Neuronal stem cell (in vitro differentiated cells): ENCODE measurements around the gene NDUFS8.

ENCODE experiments used
- DNase-seq: peaks from one replicate; pipeline ENCODE4 v3.0.0-alpha.2; 2013; ENCODE audit warnings: low spot score
- H2AFZ ChIP-seq: one replicate; pipeline ENCODE4 v1.6.1; 2013; ENCODE audit warnings: mild to moderate bottlenecking, low read length, inconsistent platforms
- H2AK5ac ChIP-seq: 2 replicates; pipeline ENCODE4 v1.6.1; 2013; ENCODE audit warnings: low read depth, mild to moderate bottlenecking, inconsistent platforms, low read length, moderate library complexity, mixed read lengths
- H2BK120ac ChIP-seq: 2 replicates; pipeline ENCODE4 v1.6.1; 2013; ENCODE audit warnings: low read depth, mild to moderate bottlenecking, inconsistent platforms, low read length, moderate library complexity, mixed read lengths
- H2BK12ac ChIP-seq: one replicate; pipeline ENCODE4 v1.6.1; 2013; ENCODE audit warnings: low read length, inconsistent platforms
- H2BK15ac ChIP-seq: 2 replicates; pipeline ENCODE4 v1.6.1; 2013; ENCODE audit warnings: mild to moderate bottlenecking, low read length, inconsistent platforms, mixed read lengths
- H2BK5ac ChIP-seq: one replicate; pipeline ENCODE4 v1.6.1; 2013; ENCODE audit warnings: inconsistent platforms, mild to moderate bottlenecking, low read length, moderate library complexity
- H3K14ac ChIP-seq: one replicate; pipeline ENCODE4 v1.6.1; 2013; ENCODE audit warnings: low read length, inconsistent platforms
- H3K18ac ChIP-seq: 2 replicates; pipeline ENCODE4 v1.6.1; 2013; ENCODE audit warnings: low read length, inconsistent platforms
- H3K23ac ChIP-seq: 2 replicates; pipeline ENCODE4 v1.6.1; 2013; ENCODE audit warnings: low read depth, mild to moderate bottlenecking, mixed read lengths, low read length, inconsistent platforms; ENCODE audit not compliant: poor library complexity
- H3K27ac ChIP-seq: replicated peaks from 3 replicates; pipeline ENCODE4 v1.5.1; 2013; ENCODE audit warnings: low read length, inconsistent platforms
- H3K27me3 ChIP-seq, 3 experiments: 2 replicates each; pipeline ENCODE4 v1.6.1; 2013; ENCODE audit warnings: low read length in 3 of 3, mild to moderate bottlenecking in 2 of 3, inconsistent platforms in 1 of 3, low read depth in 1 of 3, mixed read lengths in 1 of 3, moderate library complexity in 1 of 3; ENCODE audit not compliant: control insufficient read depth in 3 of 3, insufficient read depth in 3 of 3
- H3K36me3 ChIP-seq, 2 donors: replicated peaks in 1 of 2; 2 replicates each; pipeline ENCODE4 v1.6.1; 2013; ENCODE audit warnings: low read length in 2 of 2; ENCODE audit not compliant: control insufficient read depth in 2 of 2, insufficient read depth in 2 of 2
- H3K4ac ChIP-seq: 2 replicates; pipeline ENCODE4 v1.6.1; 2013; ENCODE audit warnings: inconsistent platforms, mild to moderate bottlenecking, low read length, moderate library complexity
- H3K4me1 ChIP-seq, 2 donors: 1 replicate in 1 of 2; 2 replicates in 1 of 2; pipeline ENCODE4 v1.6.1; 2013; ENCODE audit warnings: low read length in 2 of 2, low read depth in 1 of 2; ENCODE audit not compliant: control insufficient read depth in 2 of 2, insufficient read depth in 1 of 2
- H3K4me2 ChIP-seq: one replicate; pipeline ENCODE4 v1.6.1; 2013; ENCODE audit warnings: mild to moderate bottlenecking, low read length, inconsistent platforms; ENCODE audit not compliant: insufficient read depth, poor library complexity, severe bottlenecking
- H3K4me3 ChIP-seq, 2 donors: 2 replicates each; pipeline ENCODE4 v1.5.1; 2013; ENCODE audit warnings: low read length in 2 of 2, mild to moderate bottlenecking in 2 of 2, inconsistent platforms in 1 of 2, moderate library complexity in 1 of 2
- H3K79me1 ChIP-seq: one replicate; pipeline ENCODE4 v1.6.1; 2013; ENCODE audit warnings: low read depth, mild to moderate bottlenecking, inconsistent platforms, low read length, moderate library complexity
- H3K9ac ChIP-seq: one replicate; pipeline ENCODE4 v1.6.1; 2013; ENCODE audit warnings: mild to moderate bottlenecking, low read depth, low read length, inconsistent platforms; ENCODE audit not compliant: poor library complexity
- H3K9me3 ChIP-seq, 2 donors: replicated peaks in 1 of 2; 2 replicates each; pipeline versions ENCODE3 to v1.6.1; 2013; ENCODE audit warnings: low read length in 2 of 2, mild to moderate bottlenecking in 2 of 2, inconsistent platforms in 1 of 2, low read depth in 1 of 2, mixed read lengths in 1 of 2, moderate library complexity in 1 of 2; ENCODE audit not compliant: control insufficient read depth in 2 of 2, insufficient read depth in 1 of 2
- H4K8ac ChIP-seq: one replicate; pipeline ENCODE4 v1.6.1; 2013; ENCODE audit warnings: low read depth, mild to moderate bottlenecking, inconsistent platforms, low read length, moderate library complexity
- H4K91ac ChIP-seq: one replicate; pipeline ENCODE4 v1.6.1; 2013; ENCODE audit warnings: low read length, low read depth, mild to moderate bottlenecking, inconsistent platforms; ENCODE audit not compliant: poor library complexity
- WGBS, 2 donors: extraction: QIAGEN DNeasy Blood & Tissue Kit; methylation state at CpG; one replicate each; pipeline ENCODE4 v1.1.7; 2013; ENCODE audit warnings: missing lambda C conversion rate in 2 of 2, mixed read lengths in 1 of 2; ENCODE audit not compliant: insufficient read length in 2 of 2, insufficient replicate concordance in 1 of 2; ENCODE audit errors: extremely low coverage in 2 of 2; 5-methylcytosine and 5-hydroxymethylcytosine counted together

Gene NDUFS8

DNA sequence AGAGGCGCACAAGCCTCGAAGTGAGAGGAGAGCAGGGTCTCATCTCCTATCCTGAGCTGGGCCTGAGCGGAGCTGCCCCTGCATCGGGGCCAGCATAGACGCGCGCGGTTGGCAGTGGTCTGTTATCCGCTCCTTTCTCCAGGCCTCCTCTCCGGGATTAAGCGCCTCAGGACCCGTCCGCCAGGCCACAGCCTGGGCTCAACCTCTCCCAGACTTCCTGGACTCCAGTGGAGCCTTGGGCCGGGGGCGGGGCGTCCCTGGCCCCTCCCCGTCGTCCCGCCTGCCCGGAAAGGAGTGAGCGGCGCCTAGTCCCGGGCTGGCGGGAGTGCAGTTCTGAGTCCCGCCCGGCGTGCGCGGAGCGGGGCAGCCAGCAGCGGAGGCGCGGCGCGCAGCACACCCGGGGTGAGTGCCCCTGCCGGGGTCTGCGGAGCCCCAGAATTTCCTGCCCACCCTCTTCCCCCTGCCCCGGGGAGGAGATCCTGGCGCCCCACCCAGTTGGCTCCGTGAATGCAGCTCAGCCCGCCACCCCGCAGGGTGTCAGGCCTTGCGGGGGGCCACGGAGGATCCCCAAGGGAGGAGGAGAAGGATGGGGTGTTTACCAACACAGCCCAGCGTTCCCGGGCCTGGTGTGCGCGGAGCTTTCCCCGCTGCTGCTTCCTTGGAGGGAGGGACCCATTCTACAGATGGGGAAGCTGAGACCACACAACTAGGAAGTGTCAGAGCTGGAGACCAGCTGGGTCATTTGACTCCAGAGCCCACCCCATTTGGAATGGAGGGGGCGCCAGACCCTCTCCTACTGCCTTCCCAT, 8.4 kb downstream of the NDUFS8 start, which contains the start of gene TCIRG1:
Gene TCIRG1 (plus strand): TSS at position 308 of the 808 bp plus-strand sequence. CDS start 2,247 bp downstream, outside the sequence.
- Histone ChIP-seq H3K4me2 (peak within 1 kb of the TSS; percentile 48), H3K4me1 (peaks cover 13 to 34% of the 10 kb centered on the region in 2 donors), H2AK5ac (peak within 1 kb of the TSS; percentile 98), H3K79me1 (peaks cover 4% of the 10 kb centered on the region), H4K8ac (peak within 1 kb of the TSS; percentile 68), H3K18ac (peak within 1 kb of the TSS; percentile 95), H3K9ac (peak within 1 kb of the TSS; percentile 88), H3K14ac (peak within 1 kb of the TSS; percentile 86), H3K36me3 (peaks cover 7 to 21% of the 10 kb centered on the region in 2 donors), H2BK15ac (peak within 1 kb of the TSS; percentile 98), H4K91ac (no peak within 1 kb of the TSS), H3K9me3 (no peaks in the 10 kb centered on the region), H2BK120ac (peak within 1 kb of the TSS; percentile 26), H2AFZ (peak within 1 kb of the TSS; percentile 88), H3K4me3 (peak within 1 kb of the TSS in 1 of 2 donors; percentile 56), H3K27me3 (no peaks in the 10 kb centered on the region), H3K4ac (peak within 1 kb of the TSS; percentile 85), H2BK5ac (peak within 1 kb of the TSS; percentile 42), H3K23ac (peak within 1 kb of the TSS; percentile 66), H3K27ac (no peak within 1 kb of the TSS), H2BK12ac (peak within 1 kb of the TSS; percentile 34)
- DNase-seq, result peak; percentile 35
- no CpG with 5 or more reads among the region's 51 CpGs for WGBS, 2 donors

DNA sequence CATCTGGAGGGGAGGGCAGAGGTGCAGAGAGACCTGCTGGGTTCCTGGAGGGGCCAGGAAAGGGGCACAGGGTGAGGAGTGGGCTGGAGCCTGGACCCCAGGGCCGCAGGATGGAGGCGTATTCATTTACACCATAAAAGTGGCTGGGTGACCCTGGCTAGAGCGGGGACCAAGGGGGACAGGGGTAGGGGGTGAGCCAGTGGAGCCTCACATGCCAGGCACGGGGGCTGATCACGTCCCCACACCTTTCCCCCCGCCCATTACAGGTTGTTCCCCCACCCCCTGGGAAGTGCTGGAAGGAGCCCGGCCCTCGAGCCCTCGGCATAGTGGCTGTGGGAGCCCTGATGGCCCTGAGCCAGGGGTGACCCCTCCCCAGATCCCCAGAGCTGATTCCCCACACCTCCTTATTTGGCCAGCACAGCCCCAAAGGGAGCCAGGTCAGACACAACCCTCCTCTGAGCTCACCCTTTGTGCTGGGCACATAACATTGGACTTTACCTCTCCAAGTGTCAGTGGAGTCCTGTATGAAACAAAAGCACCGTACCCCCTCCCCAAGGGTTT, 9.1 kb downstream of the NDUFS8 start:
- no peak overlapping the region for H3K27ac ChIP-seq
- WGBS, 2 donors, result no CpG with 5 or more reads among the region's 10 CpGs

DNA sequence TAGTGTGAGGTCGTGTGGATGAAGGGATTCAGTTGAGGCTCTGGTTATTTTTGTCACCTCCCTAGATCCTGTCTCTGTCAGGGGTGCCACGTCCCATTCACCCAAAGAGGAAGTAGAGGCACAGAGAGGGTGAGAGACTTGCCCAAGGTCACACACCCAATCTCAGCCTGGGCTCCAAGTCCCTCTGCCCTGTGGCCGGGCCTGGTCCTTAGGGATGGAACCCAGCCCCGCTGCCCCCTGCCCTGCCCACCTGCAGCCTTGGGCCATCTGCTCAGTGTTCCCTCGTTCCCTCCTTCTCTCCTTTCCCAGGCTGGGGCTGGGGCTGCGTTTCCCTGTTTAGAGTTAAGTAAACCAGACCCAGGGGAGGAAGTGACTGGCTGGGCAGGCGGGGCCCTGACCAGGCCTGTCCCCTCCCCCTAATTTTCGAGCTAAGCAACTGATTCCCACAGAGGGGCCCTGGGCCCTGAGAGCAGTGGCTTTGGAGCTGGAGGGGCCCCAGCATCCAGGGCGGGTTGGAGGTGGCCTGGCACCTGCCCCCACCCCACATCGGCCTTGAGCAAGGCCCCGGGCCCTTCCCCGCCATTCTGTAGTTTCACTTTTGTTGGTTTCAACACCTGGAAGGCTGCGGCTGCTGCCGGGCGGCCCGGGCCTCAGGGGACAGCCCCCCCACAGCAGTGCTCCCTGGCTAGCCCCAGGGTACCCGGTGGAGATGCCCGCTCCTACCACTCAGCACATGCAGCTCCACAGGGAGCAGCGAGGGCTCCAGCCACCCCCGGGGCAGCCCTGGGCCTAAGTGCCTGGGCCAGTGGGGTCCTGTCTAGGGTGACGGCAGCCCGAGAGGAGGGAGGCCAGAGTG, 9.8 kb downstream of the NDUFS8 start:
- WGBS, 2 donors, result no CpG with 5 or more reads among the region's 22 CpGs
- Histone ChIP-seq H4K8ac (no peak overlapping the region), H3K4me2 (no peak overlapping the region), H2BK12ac (no peak overlapping the region), H3K4ac (no peak overlapping the region), H3K79me1 (peaks cover 4% of the 10 kb centered on the region), H2AK5ac (peak overlapping the region; percentile 86), H3K27me3 (no peaks in the 10 kb centered on the region), H3K23ac (peak overlapping the region; percentile 91), H2BK15ac (peak overlapping the region; percentile 94), H3K14ac (peak overlapping the region; percentile 38), H3K36me3 (peaks cover 4 to 10% of the 10 kb centered on the region in 2 donors), H3K4me3 (no peak overlapping the region), H3K9ac (peak overlapping the region; percentile 44), H3K27ac (peak overlapping the region; percentile 16), H2BK5ac (peak overlapping the region; percentile 61), H3K4me1 (peaks cover 13 to 34% of the 10 kb centered on the region in 2 donors), H4K91ac (no peak overlapping the region), H3K9me3 (no peaks in the 10 kb centered on the region), H2BK120ac (no peak overlapping the region), H2AFZ (peak overlapping the region; percentile 88), H3K18ac (peak overlapping the region; percentile 92)
- DNase-seq, result no peak

More for the DNA sequence above, 9.1 kb downstream of the NDUFS8 start:
- Histone ChIP-seq H3K9ac (no peak overlapping the region), H3K23ac (peak overlapping the region; percentile 66), H3K4me3 (no peak overlapping the region), H2BK15ac (no peak overlapping the region), H2AFZ (peak overlapping the region; percentile 88), H3K4ac (no peak overlapping the region), H4K91ac (no peak overlapping the region), H3K79me1 (peaks cover 4% of the 10 kb centered on the region), H2AK5ac (peak overlapping the region; percentile 86), H3K9me3 (no peaks in the 10 kb centered on the region), H3K4me2 (no peak overlapping the region), H2BK120ac (peak overlapping the region; percentile 17), H3K14ac (no peak overlapping the region), H2BK5ac (peak overlapping the region; percentile 8), H3K4me1 (peaks cover 13 to 34% of the 10 kb centered on the region in 2 donors), H3K27me3 (no peaks in the 10 kb centered on the region), H3K18ac (peak overlapping the region; percentile 9), H3K36me3 (peaks cover 4 to 15% of the 10 kb centered on the region in 2 donors), H2BK12ac (no peak overlapping the region), H4K8ac (no peak overlapping the region)
- DNase-seq, result no peak
